ENCODE results near the gene NUTM2B. TPM values are rescaled to one million over a fixed set of nuclear protein-coding genes. Genes with fewer than 3 reads are reported as not detected.

The NUTM2B gene
- total and polyA plus RNA-seq, 10 of the 15 experiments (the other 5 are each of a cell fraction or from before 2014, with no cell fraction given): 0.06 to 0.28 (median 0.13) TPM; not detected in 6

Other genes with a start within 250 kb of the NUTM2B start
- gene EIF5AL1, start 190.7 kb upstream of the NUTM2B start, total RNA-seq (2014; rRNA removed): 0.45 and 0.71 TPM in 2 replicates
- 0.09 and 0.22 TPM in 2 replicates for gene EIF5AL1, start 190.7 kb upstream of the NUTM2B start, total RNA-seq (2014; rRNA removed; fragmentation: Illumina TruSeq; extraction: Trizol)
- 0.08 and 0.26 TPM in 2 replicates for gene EIF5AL1, start 190.7 kb upstream of the NUTM2B start, total RNA-seq (2021)
- 1.2 and 1.3 TPM in 2 replicates for gene EIF5AL1, start 190.7 kb upstream of the NUTM2B start, polyA plus RNA-seq (2011; rRNA removed)
- gene EIF5AL1, start 190.7 kb upstream of the NUTM2B start, polyA plus RNA-seq (2014; fragmentation: Illumina TruSeq; extraction: Trizol): 1.7 and 3.3 TPM in 2 replicates
- under 1 TPM in 1 of 2 experiments, not detected in 1; 0.02 TPM for gene EIF5AL1, start 190.7 kb upstream of the NUTM2B start, polyA plus RNA-seq (2014; fragmentation: Nextera tagmentation; extraction: Ambion mirVana)
- 0.29 and 0.46 TPM in 2 replicates for gene EIF5AL1, start 190.7 kb upstream of the NUTM2B start, polyA plus RNA-seq (2014; rRNA removed)
- 1 to 10 TPM; 6.5 to 8.3 TPM for gene EIF5AL1, start 190.7 kb upstream of the NUTM2B start, polyA plus RNA-seq (2016; fragmentation: Nextera tagmentation; extraction: Ambion mirVana)
- not detected in 2 replicates for gene SFTPA2, start 142.8 kb upstream of the NUTM2B start, total RNA-seq (2014; rRNA removed)
- not detected in 2 replicates for gene SFTPA2, start 142.8 kb upstream of the NUTM2B start, total RNA-seq (2014; rRNA removed; fragmentation: Illumina TruSeq; extraction: Trizol)
- 3.4 and 4.2 TPM in 2 replicates for gene SFTPA2, start 142.8 kb upstream of the NUTM2B start, total RNA-seq (2021)
- 0.03 TPM in 1 of 2 replicates, not detected in the other for gene SFTPA2, start 142.8 kb upstream of the NUTM2B start, polyA plus RNA-seq (2011; rRNA removed)
- gene SFTPA2, start 142.8 kb upstream of the NUTM2B start, polyA plus RNA-seq (2014; fragmentation: Illumina TruSeq; extraction: Trizol): not detected in 2 replicates
- gene SFTPA2, start 142.8 kb upstream of the NUTM2B start, polyA plus RNA-seq (2014; fragmentation: Nextera tagmentation; extraction: Ambion mirVana): not detected
- not detected in 2 replicates for gene SFTPA2, start 142.8 kb upstream of the NUTM2B start, polyA plus RNA-seq (2014; rRNA removed)
- gene SFTPA2, start 142.8 kb upstream of the NUTM2B start, polyA plus RNA-seq (2016; fragmentation: Nextera tagmentation; extraction: Ambion mirVana): not detected
- not detected in 2 replicates for gene SFTPA1, start 92.3 kb upstream of the NUTM2B start, total RNA-seq (2014; rRNA removed)
- not detected in 2 replicates for gene SFTPA1, start 92.3 kb upstream of the NUTM2B start, total RNA-seq (2014; rRNA removed; fragmentation: Illumina TruSeq; extraction: Trizol)
- gene SFTPA1, start 92.3 kb upstream of the NUTM2B start, total RNA-seq (2021): 2.4 and 3.7 TPM in 2 replicates
- not detected in 2 replicates for gene SFTPA1, start 92.3 kb upstream of the NUTM2B start, polyA plus RNA-seq (2011; rRNA removed)
- not detected in 2 replicates for gene SFTPA1, start 92.3 kb upstream of the NUTM2B start, polyA plus RNA-seq (2014; fragmentation: Illumina TruSeq; extraction: Trizol)
- not detected for gene SFTPA1, start 92.3 kb upstream of the NUTM2B start, polyA plus RNA-seq (2014; fragmentation: Nextera tagmentation; extraction: Ambion mirVana)
- gene SFTPA1, start 92.3 kb upstream of the NUTM2B start, polyA plus RNA-seq (2014; rRNA removed): not detected in 2 replicates
- gene SFTPA1, start 92.3 kb upstream of the NUTM2B start, polyA plus RNA-seq (2016; fragmentation: Nextera tagmentation; extraction: Ambion mirVana): not detected
- 0.44 and 0.73 TPM in 2 replicates for gene NUTM2E, start 123.5 kb downstream of the NUTM2B start, total RNA-seq (2014; rRNA removed)
- gene NUTM2E, start 123.5 kb downstream of the NUTM2B start, total RNA-seq (2014; rRNA removed; fragmentation: Illumina TruSeq; extraction: Trizol): 0.27 and 0.32 TPM in 2 replicates
- 0.58 and 0.90 TPM in 2 replicates for gene NUTM2E, start 123.5 kb downstream of the NUTM2B start, total RNA-seq (2021)
- gene NUTM2E, start 123.5 kb downstream of the NUTM2B start, polyA plus RNA-seq (2011; rRNA removed): 0.19 and 0.24 TPM in 2 replicates
- 0.05 and 0.26 TPM in 2 replicates for gene NUTM2E, start 123.5 kb downstream of the NUTM2B start, polyA plus RNA-seq (2014; fragmentation: Illumina TruSeq; extraction: Trizol)
- not detected for gene NUTM2E, start 123.5 kb downstream of the NUTM2B start, polyA plus RNA-seq (2014; fragmentation: Nextera tagmentation; extraction: Ambion mirVana)
- gene NUTM2E, start 123.5 kb downstream of the NUTM2B start, polyA plus RNA-seq (2014; rRNA removed): 0.22 and 0.53 TPM in 2 replicates
- under 1 TPM in 1 of 2 experiments, not detected in 1; 0.07 TPM for gene NUTM2E, start 123.5 kb downstream of the NUTM2B start, polyA plus RNA-seq (2016; fragmentation: Nextera tagmentation; extraction: Ambion mirVana)
- gene SFTPD, start 245.9 kb downstream of the NUTM2B start, total RNA-seq (2014; rRNA removed): not detected in 2 replicates
- not detected in 2 replicates for gene SFTPD, start 245.9 kb downstream of the NUTM2B start, total RNA-seq (2014; rRNA removed; fragmentation: Illumina TruSeq; extraction: Trizol)
- 0.24 and 0.31 TPM in 2 replicates for gene SFTPD, start 245.9 kb downstream of the NUTM2B start, total RNA-seq (2021)
- gene SFTPD, start 245.9 kb downstream of the NUTM2B start, polyA plus RNA-seq (2011; rRNA removed): not detected in 2 replicates
- gene SFTPD, start 245.9 kb downstream of the NUTM2B start, polyA plus RNA-seq (2014; fragmentation: Illumina TruSeq; extraction: Trizol): not detected in 2 replicates
- not detected for gene SFTPD, start 245.9 kb downstream of the NUTM2B start, polyA plus RNA-seq (2014; fragmentation: Nextera tagmentation; extraction: Ambion mirVana)
- not detected in 2 replicates for gene SFTPD, start 245.9 kb downstream of the NUTM2B start, polyA plus RNA-seq (2014; rRNA removed)
- not detected for gene SFTPD, start 245.9 kb downstream of the NUTM2B start, polyA plus RNA-seq (2016; fragmentation: Nextera tagmentation; extraction: Ambion mirVana)

All from GM12878 (cell line).